ENCODE results near the gene CELF2. TPM values are rescaled to one million over a fixed set of nuclear protein-coding genes. Genes with fewer than 3 reads are reported as not detected.

CELF2 gene
- total RNA-seq, 4 donors from 2014 or later: 120 to 185 (median 154) TPM

DNA sequence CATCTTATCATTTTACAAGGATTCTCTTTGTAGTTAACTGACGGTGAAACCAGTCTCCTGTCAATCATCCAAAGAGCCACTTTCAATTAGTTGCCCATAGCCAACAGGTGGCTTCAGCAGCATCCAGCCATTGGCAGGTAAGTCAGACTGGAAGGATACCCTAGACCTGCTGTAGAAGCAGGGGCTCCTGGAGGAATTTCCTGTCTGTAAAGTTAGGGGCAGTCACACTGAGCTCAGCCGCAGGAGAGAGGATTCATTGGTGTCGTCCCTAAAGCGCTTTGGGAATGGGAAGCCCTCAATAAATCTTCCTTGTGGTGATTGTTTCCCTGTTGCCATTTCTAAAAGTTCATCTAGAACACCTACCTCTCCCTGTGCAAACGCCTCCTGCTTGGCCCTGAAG lies 140.4 kb downstream of the CELF2 start:
- TF ChIP-seq, protein P1, sequence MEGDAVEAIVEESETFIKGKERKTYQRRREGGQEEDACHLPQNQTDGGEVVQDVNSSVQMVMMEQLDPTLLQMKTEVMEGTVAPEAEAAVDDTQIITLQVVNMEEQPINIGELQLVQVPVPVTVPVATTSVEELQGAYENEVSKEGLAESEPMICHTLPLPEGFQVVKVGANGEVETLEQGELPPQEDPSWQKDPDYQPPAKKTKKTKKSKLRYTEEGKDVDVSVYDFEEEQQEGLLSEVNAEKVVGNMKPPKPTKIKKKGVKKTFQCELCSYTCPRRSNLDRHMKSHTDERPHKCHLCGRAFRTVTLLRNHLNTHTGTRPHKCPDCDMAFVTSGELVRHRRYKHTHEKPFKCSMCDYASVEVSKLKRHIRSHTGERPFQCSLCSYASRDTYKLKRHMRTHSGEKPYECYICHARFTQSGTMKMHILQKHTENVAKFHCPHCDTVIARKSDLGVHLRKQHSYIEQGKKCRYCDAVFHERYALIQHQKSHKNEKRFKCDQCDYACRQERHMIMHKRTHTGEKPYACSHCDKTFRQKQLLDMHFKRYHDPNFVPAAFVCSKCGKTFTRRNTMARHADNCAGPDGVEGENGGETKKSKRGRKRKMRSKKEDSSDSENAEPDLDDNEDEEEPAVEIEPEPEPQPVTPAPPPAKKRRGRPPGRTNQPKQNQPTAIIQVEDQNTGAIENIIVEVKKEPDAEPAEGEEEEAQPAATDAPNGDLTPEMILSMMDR (IDR thresholded peaks at IDR 0.05; ENCODE audit: low read depth): no peak

GRCh38 chr10:11159543-11160215 lies 142.0 kb downstream of the CELF2 start:
- TF ChIP-seq, protein P1 (IDR thresholded peaks at IDR 0.05; ENCODE audit: low read depth): no peak

GRCh38 chr10:11161096-11161495 lies 143.4 kb downstream of the CELF2 start:
- TF ChIP-seq, protein P1 (IDR thresholded peaks at IDR 0.05; ENCODE audit: low read depth): no peak

GRCh38 chr10:11161910-11162309 lies 144.2 kb downstream of the CELF2 start:
- TF ChIP-seq, protein P1 (IDR thresholded peaks at IDR 0.05; ENCODE audit: low read depth): no peak

DNA sequence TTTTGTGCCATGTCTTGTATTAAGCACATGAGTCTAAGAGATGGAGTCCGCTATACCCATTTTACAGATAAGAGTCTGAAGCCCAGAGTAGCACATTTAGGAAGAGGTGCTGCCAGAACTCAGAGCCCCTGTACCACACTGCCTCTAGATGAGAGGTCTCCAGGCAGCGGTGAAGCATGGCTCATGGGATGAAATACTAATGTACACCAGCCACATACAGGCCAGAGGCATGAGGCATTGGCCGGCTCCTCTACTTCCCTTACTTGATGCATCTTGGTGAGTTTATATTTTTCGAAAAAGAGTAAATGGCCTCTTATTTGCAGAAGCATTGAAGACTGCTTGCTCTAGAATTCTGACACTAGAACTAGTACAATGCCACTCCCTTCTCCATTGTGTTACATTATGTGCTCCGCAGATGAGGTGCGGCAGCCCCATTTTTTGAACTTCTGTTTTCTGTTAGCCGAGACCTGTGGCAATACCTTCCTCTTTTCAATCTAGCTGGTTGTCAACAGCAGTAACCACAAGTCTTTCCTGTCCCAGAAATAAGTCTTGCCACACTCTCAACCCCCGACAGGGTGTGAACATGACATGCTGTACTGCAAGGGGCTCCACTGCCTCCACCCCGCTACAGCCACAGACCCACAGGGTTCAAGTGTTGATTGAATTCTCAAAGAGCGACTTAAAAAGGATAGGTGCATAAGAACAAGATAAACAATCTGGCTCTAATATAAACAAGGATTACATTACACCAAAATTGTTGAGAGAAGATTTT lies 145.3 kb downstream of the CELF2 start:
- TF ChIP-seq, protein P1 (IDR thresholded peaks at IDR 0.05; ENCODE audit: low read depth): no peak

DNA sequence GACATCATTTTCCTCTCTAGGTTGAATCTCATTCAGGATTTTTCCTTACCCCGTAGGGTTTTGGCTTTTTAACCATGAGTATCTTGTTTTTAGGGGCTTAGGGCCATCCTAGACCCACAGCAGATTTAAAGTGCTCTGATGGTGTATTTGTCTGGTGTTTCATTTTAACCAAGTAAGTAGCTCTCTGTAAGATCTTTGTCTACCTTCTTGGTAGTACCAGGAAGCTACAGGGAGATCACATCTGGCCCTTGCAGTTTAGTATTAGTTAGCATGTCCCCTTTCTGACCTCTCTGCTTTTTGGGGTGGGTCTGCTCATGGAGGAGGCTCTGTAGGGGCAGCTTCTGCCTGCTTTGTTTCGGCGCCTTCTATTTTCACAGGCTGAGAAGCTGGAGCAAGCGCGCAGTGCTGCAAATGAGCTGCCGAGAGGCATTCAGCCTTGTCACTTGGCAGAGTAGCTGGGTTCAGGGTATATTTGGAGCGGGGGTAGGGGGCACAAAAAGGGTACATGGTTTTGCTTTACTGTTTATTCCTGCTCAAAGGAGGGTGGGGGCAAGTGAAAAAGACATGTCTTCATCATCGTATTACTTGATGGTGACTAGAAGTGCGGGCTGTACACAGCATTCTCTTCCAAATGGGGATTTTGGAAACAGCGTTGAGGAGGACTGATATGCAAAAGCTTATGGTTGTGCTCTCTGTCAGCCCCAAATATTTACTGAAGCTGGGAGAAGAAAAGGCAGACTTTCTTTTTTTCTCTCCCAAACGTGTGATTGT lies 146.3 kb downstream of the CELF2 start:
- TF ChIP-seq, protein P1 (IDR thresholded peaks at IDR 0.05; ENCODE audit: low read depth): no peak

GRCh38 chr10:11164551-11164802 lies 146.8 kb downstream of the CELF2 start:
- TF ChIP-seq, protein P1 (IDR thresholded peaks at IDR 0.05; ENCODE audit: low read depth): no peak

Measured in subcutaneous adipose tissue (tissue), 4 donors.